ENCODE measurements around the gene SLC25A22.
A peak's percentile ranks its signal among the peaks of the same experiment; 100 is the strongest.

SLC25A22 gene

GRCh38 chr11:833849-834311 is 35.8 kb upstream of the SLC25A22 start:
- DNase-seq (ENCODE audit: low spot score), result no peak

- no peak for DNase-seq (ENCODE audit: low spot score)
Measured at GRCh38 chr11:833114-833791, 35.2 kb upstream of the SLC25A22 start.

GRCh38 chr11:832529-833113 is 34.5 kb upstream of the SLC25A22 start, which contains the start of gene CD151:
Gene CD151 (plus strand): TSS chr11:832952. CDS start chr11:836070, 3,118 bp downstream.
- peak; percentile 31 for DNase-seq (ENCODE audit: low spot score)

GRCh38 chr11:831961-832528 is 34.0 kb upstream of the SLC25A22 start:
- no peak for DNase-seq (ENCODE audit: low spot score)

GRCh38 chr11:831118-831864 is 33.2 kb upstream of the SLC25A22 start:
- no peak for DNase-seq (ENCODE audit: low spot score)

- DNase-seq (ENCODE audit: low spot score), result peak; percentile 59
Measured at GRCh38 chr11:830295-831117, 32.4 kb upstream of the SLC25A22 start.

- no peak for DNase-seq (ENCODE audit: low spot score)
Measured at GRCh38 chr11:829847-830294, 31.8 kb upstream of the SLC25A22 start.

- DNase-seq (ENCODE audit: low spot score), result no peak
Measured at GRCh38 chr11:829176-829846, 31.2 kb upstream of the SLC25A22 start.

GRCh38 chr11:828506-829175 is 30.6 kb upstream of the SLC25A22 start:
- DNase-seq (ENCODE audit: low spot score), result no peak

- no peak for DNase-seq (ENCODE audit: low spot score)
Measured at GRCh38 chr11:827897-828192, 29.8 kb upstream of the SLC25A22 start, which contains the start of gene CRACR2B. Gene CRACR2B (plus strand): TSS chr11:827919. CDS start chr11:828608, 689 bp downstream.

- no peak for DNase-seq (ENCODE audit: low spot score)
Measured at GRCh38 chr11:827146-827896, 29.2 kb upstream of the SLC25A22 start.

GRCh38 chr11:826836-827145 is 28.7 kb upstream of the SLC25A22 start:
- no peak for DNase-seq (ENCODE audit: low spot score)

GRCh38 chr11:826227-826621 is 28.1 kb upstream of the SLC25A22 start:
- no peak for DNase-seq (ENCODE audit: low spot score)

- no peak for DNase-seq (ENCODE audit: low spot score)
Measured at GRCh38 chr11:825366-826226, 27.5 kb upstream of the SLC25A22 start.

- no peak for DNase-seq (ENCODE audit: low spot score)
Measured at GRCh38 chr11:824942-825341, 26.9 kb upstream of the SLC25A22 start.

- no peak for DNase-seq (ENCODE audit: low spot score)
Measured at GRCh38 chr11:824292-824880, 26.3 kb upstream of the SLC25A22 start.

GRCh38 chr11:823441-824291 is 25.6 kb upstream of the SLC25A22 start:
- DNase-seq (ENCODE audit: low spot score), result no peak

All from CD4-positive, alpha-beta T cell treated with Interleukin-2 at 100 ng/mL for 4 hours (primary cell).